Progenitor cell of endocrine pancreas (in vitro differentiated cells): ENCODE measurements around the gene CYSRT1. TPM values are rescaled to one million over a fixed set of nuclear protein-coding genes. Genes with fewer than 3 reads are reported as not detected.

Experiments used
- DNase-seq: peaks from one replicate; pipeline ENCODE4 v3.0.0; 2021; ENCODE audit warnings: low spot score; ENCODE audit not compliant: unreplicated experiment
- H3K27ac Mint-ChIP-seq: 2 replicates; pipeline ENCODE4 v1.8.0; 2021; ENCODE audit warnings: mild to moderate bottlenecking, moderate library complexity, mixed read lengths
- H3K27me3 Mint-ChIP-seq: 2 replicates; pipeline ENCODE4 v1.8.0; 2021; ENCODE audit warnings: mixed read lengths
- H3K36me3 Mint-ChIP-seq: 2 replicates; pipeline ENCODE4 v1.8.0; 2022; ENCODE audit warnings: mixed read lengths; ENCODE audit not compliant: insufficient read depth
- H3K4me1 Mint-ChIP-seq: 2 replicates; pipeline ENCODE4 v1.8.0; 2021; ENCODE audit warnings: low read depth, mixed read lengths
- H3K4me3 Mint-ChIP-seq: 2 replicates; pipeline ENCODE4 v1.8.0; 2021; ENCODE audit warnings: low read depth, mild to moderate bottlenecking, moderate library complexity, mixed read lengths
- H3K9me3 Mint-ChIP-seq: 2 replicates; pipeline ENCODE4 v1.8.0; 2021; ENCODE audit warnings: low read depth, mixed read lengths
- CTCF ChIP-seq: fragments of 200-600 bp; sonication (generic); IDR thresholded peaks from one replicate; pipeline ENCODE4 v1.5.0; 2021; ENCODE audit warnings: antibody characterized with exemption, mild to moderate bottlenecking; ENCODE audit not compliant: unreplicated experiment
- total RNA-seq: library from RNA; stranded (reverse); gene quantifications from 2 replicates; pipeline ENCODE4 v1.2.1, GENCODE V29; 2021

Gene CYSRT1
- total RNA-seq, 1 donor from 2014 or later: 2.7 TPM

DNA sequence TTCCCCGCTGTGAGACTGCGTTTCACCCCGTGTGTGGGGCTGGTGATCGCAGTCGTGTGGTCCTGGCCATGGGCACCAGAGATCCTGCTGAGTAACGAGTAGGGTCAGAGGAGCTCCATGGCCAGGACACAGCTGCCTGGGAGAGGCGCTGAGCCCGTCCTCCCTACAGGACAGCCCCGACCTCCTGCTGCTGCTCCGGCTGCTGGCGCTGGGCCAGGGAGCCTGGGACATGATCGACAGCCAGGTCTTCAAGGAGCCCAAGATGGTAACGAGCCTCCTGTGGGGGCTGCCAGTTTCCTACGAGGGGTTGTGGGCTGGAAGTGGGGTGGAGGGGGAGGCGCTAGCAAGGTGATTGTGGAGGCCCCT is 41.2 kb downstream of the CYSRT1 start:
- no peak for TF ChIP-seq CTCF
- no peaks in the 10 kb centered on the region for H3K4me1 Mint-ChIP-seq
- H3K27me3 Mint-ChIP-seq: no peaks in the 10 kb centered on the region
- H3K27ac Mint-ChIP-seq: no peak overlapping the region
- H3K36me3 Mint-ChIP-seq: peaks cover 20% of the 10 kb centered on the region
- no peaks in the 10 kb centered on the region for H3K9me3 Mint-ChIP-seq
- DNase-seq: no peak
- no peak overlapping the region for H3K4me3 Mint-ChIP-seq

DNA sequence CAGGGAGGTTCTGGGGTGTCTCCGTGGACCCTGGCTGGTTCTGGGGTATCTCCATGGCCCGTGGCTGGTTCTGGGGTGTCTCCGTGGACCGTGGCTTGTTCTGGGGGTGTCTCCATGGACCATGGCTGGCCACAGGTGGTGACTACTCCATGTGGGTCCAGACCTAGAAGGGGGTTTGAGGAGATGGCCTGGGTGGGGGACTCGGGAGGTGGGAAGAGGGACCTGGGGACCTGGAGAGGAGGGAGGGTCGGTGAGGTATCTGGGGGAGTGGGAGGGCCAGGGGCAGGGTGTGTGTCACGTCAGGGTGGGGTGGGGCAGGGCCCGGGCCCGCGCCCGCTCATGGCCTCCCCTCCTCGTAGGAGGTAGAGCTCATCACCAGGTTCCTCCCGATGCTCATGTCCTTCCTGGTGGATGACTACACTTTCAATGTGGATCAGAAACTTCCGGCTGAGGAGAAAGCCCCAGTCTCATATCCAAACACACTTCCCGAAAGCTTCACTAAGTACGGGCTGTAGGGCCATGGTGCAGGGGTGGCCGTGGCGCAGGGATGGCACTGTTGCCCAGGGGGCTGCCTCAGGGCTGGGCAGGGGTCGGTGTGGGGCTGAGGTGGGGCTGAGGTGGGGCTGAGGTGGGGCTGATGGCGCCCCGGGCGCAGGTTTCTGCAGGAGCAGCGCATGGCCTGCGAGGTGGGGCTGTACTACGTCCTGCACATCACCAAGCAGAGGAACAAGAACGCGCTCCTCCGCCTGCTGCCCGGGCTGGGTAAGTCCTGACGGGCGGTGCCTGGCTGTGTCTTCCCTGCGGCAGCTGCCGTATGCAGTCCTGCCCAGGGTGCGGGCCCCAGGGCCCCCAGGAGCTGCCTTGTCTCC is 41.8 kb downstream of the CYSRT1 start:
- TF ChIP-seq CTCF: no peak
- Mint-ChIP-seq H3K36me3 (peaks cover 19% of the 10 kb centered on the region), H3K27ac (no peak overlapping the region), H3K4me1 (no peaks in the 10 kb centered on the region), H3K4me3 (no peak overlapping the region), H3K9me3 (no peaks in the 10 kb centered on the region), H3K27me3 (no peaks in the 10 kb centered on the region)
- DNase-seq: no peak

DNA sequence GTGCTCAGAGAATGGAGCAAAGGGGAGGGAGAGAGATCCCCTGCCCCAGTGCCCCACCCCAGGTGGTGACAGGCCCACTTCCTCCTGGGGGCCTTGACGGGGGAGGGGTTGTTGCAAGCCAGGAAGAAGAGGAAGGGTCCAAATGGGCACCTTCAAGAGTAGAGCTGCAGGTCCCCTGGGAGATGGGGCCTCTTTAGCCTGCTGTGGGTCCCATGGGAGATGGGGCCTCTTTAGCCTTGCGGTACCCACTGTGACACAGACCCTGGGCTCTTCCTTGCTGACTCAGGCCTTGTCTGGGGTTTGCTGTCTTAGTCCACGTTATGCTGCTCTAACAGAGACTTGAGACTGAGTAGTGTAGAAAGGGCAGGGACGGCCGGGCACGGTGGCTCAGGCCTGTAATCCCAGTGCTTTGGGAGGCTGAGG is 43.0 kb downstream of the CYSRT1 start:
- no peaks in the 10 kb centered on the region for H3K4me1 Mint-ChIP-seq
- no peak overlapping the region for H3K27ac Mint-ChIP-seq

GRCh38 chr9:137268538-137269201 is 43.7 kb downstream of the CYSRT1 start:
- H3K27ac Mint-ChIP-seq: no peak overlapping the region
- TF ChIP-seq CTCF: no peak
- peaks cover 18% of the 10 kb centered on the region for H3K36me3 Mint-ChIP-seq
- H3K9me3 Mint-ChIP-seq: no peaks in the 10 kb centered on the region
- no peak for DNase-seq
- H3K4me3 Mint-ChIP-seq: no peak overlapping the region
- no peaks in the 10 kb centered on the region for H3K27me3 Mint-ChIP-seq
- H3K4me1 Mint-ChIP-seq: no peaks in the 10 kb centered on the region

More for the DNA sequence above, 43.0 kb downstream of the CYSRT1 start:
- no peaks in the 10 kb centered on the region for H3K9me3 Mint-ChIP-seq
- TF ChIP-seq CTCF: no peak
- no peak overlapping the region for H3K4me3 Mint-ChIP-seq
- H3K27me3 Mint-ChIP-seq: no peaks in the 10 kb centered on the region
- peaks cover 18% of the 10 kb centered on the region for H3K36me3 Mint-ChIP-seq
- DNase-seq: no peak

DNA sequence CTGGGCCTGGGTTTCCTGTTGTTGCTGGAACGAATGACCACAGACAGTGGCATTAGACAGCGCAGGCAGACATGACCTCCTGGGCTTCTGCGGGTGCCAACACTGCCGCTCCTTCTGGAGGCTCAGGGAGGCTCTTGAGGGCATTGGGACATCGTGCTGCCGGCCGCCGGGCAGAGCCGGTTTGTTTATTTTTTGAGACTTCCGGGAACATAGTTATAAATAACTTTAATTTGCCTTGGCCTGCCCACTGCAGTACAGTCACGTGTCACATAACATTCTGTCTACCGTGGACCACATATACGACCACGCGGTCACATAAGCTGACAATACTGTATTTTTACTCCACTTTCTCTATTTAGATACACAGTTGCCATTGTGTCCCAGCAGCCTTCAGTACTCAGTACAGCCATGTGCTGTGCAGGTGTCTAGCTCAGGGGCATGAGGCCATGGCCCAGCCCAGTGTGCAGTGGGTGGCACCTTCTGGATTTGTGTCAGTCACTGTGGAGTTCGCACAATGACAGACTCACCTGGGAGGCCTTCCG is 44.3 kb downstream of the CYSRT1 start:
- Mint-ChIP-seq H3K27ac (no peak overlapping the region), H3K27me3 (no peaks in the 10 kb centered on the region), H3K4me3 (no peak overlapping the region), H3K4me1 (no peaks in the 10 kb centered on the region), H3K36me3 (peaks cover 18% of the 10 kb centered on the region), H3K9me3 (no peaks in the 10 kb centered on the region)
- no peak for TF ChIP-seq CTCF
- no peak for DNase-seq
